Epithelial cell of proximal tubule (primary cell): Measurements from ENCODE around the gene CYP11A1. TPM values are rescaled to one million over a fixed set of nuclear protein-coding genes. Genes with fewer than 3 reads are reported as not detected.
A peak's percentile ranks its signal among the peaks of the same experiment; 100 is the strongest.

Experiments used
- DNase-seq: peaks from one replicate; pipeline ENCODE4 v3.0.0-alpha.2; 2011; ENCODE audit warnings: low read depth
- H3K4me3 ChIP-seq: 2 replicates; pipeline ENCODE4 v1.5.1; 2011; ENCODE audit warnings: low read depth, mild to moderate bottlenecking, low read length
- CTCF ChIP-seq: conservative IDR thresholded peaks from 2 replicates; pipeline ENCODE4 v1.5.1; 2012; ENCODE audit warnings: low read depth, mild to moderate bottlenecking, low read length
- total RNA-seq: library from RNA; depleted of rRNA; stranded (reverse); fragments of >200 nt; gene quantifications from 2 replicates; pipeline ENCODE4 v1.2.3, GENCODE V29; 2015

CYP11A1 gene
- total RNA-seq, 1 donor from 2014 or later: 2.6 TPM

- H3K4me3 ChIP-seq: no peak overlapping the region
- no peak for TF ChIP-seq CTCF
- DNase-seq: peak; percentile 53
Measured at GRCh38 chr15:74396445-74397238, 29.2 kb upstream of the CYP11A1 start.

GRCh38 chr15:74396146-74396438, 28.6 kb upstream of the CYP11A1 start:
- no peak overlapping the region for H3K4me3 ChIP-seq
- DNase-seq: no peak
- TF ChIP-seq CTCF: no peak

GRCh38 chr15:74395319-74396145, 28.1 kb upstream of the CYP11A1 start:
- no peak overlapping the region for H3K4me3 ChIP-seq
- TF ChIP-seq CTCF: no peak
- DNase-seq: no peak

GRCh38 chr15:74394090-74394846, 26.8 kb upstream of the CYP11A1 start:
- DNase-seq: no peak
- H3K4me3 ChIP-seq: no peak overlapping the region
- no peak for TF ChIP-seq CTCF

GRCh38 chr15:74393423-74393822, 26.0 kb upstream of the CYP11A1 start:
- no peak for TF ChIP-seq CTCF
- DNase-seq: no peak

GRCh38 chr15:74392902-74393301, 25.5 kb upstream of the CYP11A1 start:
- no peak overlapping the region for H3K4me3 ChIP-seq
- no peak for TF ChIP-seq CTCF
- DNase-seq: no peak

More at GRCh38 chr15:74393423-74393822, 26.0 kb upstream of the CYP11A1 start:
- H3K4me3 ChIP-seq: no peak overlapping the region
